IPS-20b (cell line): ENCODE data around the gene UBE2L3.
A peak's percentile ranks its signal among the peaks of the same experiment; 100 is the strongest.
"Not testable (repeated sequence)": the region's sequence is repeated elsewhere in the genome, so short reads cannot be mapped to it uniquely, and the experiment has no call there.

Experiments
- H3K27ac ChIP-seq: one replicate; pipeline ENCODE4 v1.5.1; 2013; ENCODE audit warnings: low read length
- H3K27me3 ChIP-seq: 2 replicates; pipeline ENCODE4 v1.6.1; 2013; ENCODE audit warnings: mild to moderate bottlenecking, low read length, inconsistent platforms; ENCODE audit not compliant: insufficient read depth
- H3K36me3 ChIP-seq: 2 replicates; pipeline ENCODE4 v1.6.1; 2013; ENCODE audit warnings: low read depth, mild to moderate bottlenecking, inconsistent platforms, low read length, moderate library complexity; ENCODE audit not compliant: insufficient read depth
- H3K4me1 ChIP-seq: 2 replicates; pipeline ENCODE4 v1.6.1; 2013; ENCODE audit warnings: mild to moderate bottlenecking, control low read depth, inconsistent platforms, low read length, moderate library complexity; ENCODE audit not compliant: insufficient read depth
- H3K4me3 ChIP-seq: 2 replicates; pipeline ENCODE4 v1.5.1; 2013; ENCODE audit warnings: mild to moderate bottlenecking, low read length, inconsistent platforms
- H3K9ac ChIP-seq: 2 replicates; pipeline ENCODE4 v1.6.1; 2013; ENCODE audit warnings: low read depth, mild to moderate bottlenecking, inconsistent platforms, low read length, moderate library complexity
- H3K9me3 ChIP-seq: 2 replicates; pipeline ENCODE4 v1.6.1; 2013; ENCODE audit warnings: mild to moderate bottlenecking, low read depth, low read length, inconsistent platforms; ENCODE audit not compliant: insufficient read depth

UBE2L3 gene

GRCh38 chr22:21645513-21645912 is 78.0 kb downstream of the UBE2L3 start:
- H3K4me1 ChIP-seq, H3K9ac ChIP-seq, H3K27ac ChIP-seq, H3K4me3 ChIP-seq, H3K9me3 ChIP-seq: not testable (repeated sequence)
- Histone ChIP-seq H3K27me3 (peaks cover 17% of the 10 kb centered on the region), H3K36me3 (peaks cover 13% of the 10 kb centered on the region)

- Histone ChIP-seq H3K36me3 (peaks cover 13% of the 10 kb centered on the region), H3K4me3 (no peak overlapping the region), H3K27ac (no peak overlapping the region), H3K9ac (no peak overlapping the region), H3K9me3 (no peaks in the 10 kb centered on the region), H3K27me3 (peaks cover 4% of the 10 kb centered on the region; the same call in 1 of the 2 replicates), H3K4me1 (peaks cover 6% of the 10 kb centered on the region; the same call in 1 of the 2 replicates)
Measured at GRCh38 chr22:21646608-21647590, 79.4 kb downstream of the UBE2L3 start.

GRCh38 chr22:21650280-21650679 is 82.8 kb downstream of the UBE2L3 start:
- Histone ChIP-seq H3K4me1 (peaks cover 6% of the 10 kb centered on the region; the same call in 1 of the 2 replicates), H3K27me3 (no peaks in the 10 kb centered on the region), H3K9ac (peak overlapping the region; percentile 92; the same call in 1 of the 2 replicates), H3K27ac (no peak overlapping the region), H3K9me3 (no peaks in the 10 kb centered on the region), H3K36me3 (peaks cover 32% of the 10 kb centered on the region), H3K4me3 (no peak overlapping the region)

GRCh38 chr22:21650823-21651520 is 83.5 kb downstream of the UBE2L3 start:
- Histone ChIP-seq H3K36me3 (peaks cover 28% of the 10 kb centered on the region), H3K4me1 (peaks cover 6% of the 10 kb centered on the region; the same call in 1 of the 2 replicates), H3K27me3 (no peaks in the 10 kb centered on the region), H3K4me3 (peak overlapping the region; percentile 87), H3K9me3 (no peaks in the 10 kb centered on the region), H3K9ac (peak overlapping the region; percentile 92), H3K27ac (peak overlapping the region; percentile 57)

- Histone ChIP-seq H3K9ac (peak overlapping the region; percentile 92), H3K4me3 (peak overlapping the region; percentile 87), H3K36me3 (peaks cover 24% of the 10 kb centered on the region), H3K9me3 (no peaks in the 10 kb centered on the region), H3K27ac (peak overlapping the region; percentile 57), H3K27me3 (no peaks in the 10 kb centered on the region), H3K4me1 (peaks cover 7% of the 10 kb centered on the region; the same call in 1 of the 2 replicates)
Measured at GRCh38 chr22:21651521-21652009, 84.1 kb downstream of the UBE2L3 start.

- H3K27me3 ChIP-seq: no peaks in the 10 kb centered on the region
- peaks cover 24% of the 10 kb centered on the region for H3K36me3 ChIP-seq
- peak overlapping the region; percentile 78 for H3K27ac ChIP-seq
- H3K9me3 ChIP-seq: no peaks in the 10 kb centered on the region
- peak overlapping the region; percentile 87 for H3K4me3 ChIP-seq
- peaks cover 11% of the 10 kb centered on the region; the same call in 1 of the 2 replicates for H3K4me1 ChIP-seq
- H3K9ac ChIP-seq: peak overlapping the region; percentile 92; the same call in 1 of the 2 replicates
Measured at GRCh38 chr22:21652010-21652546, 84.6 kb downstream of the UBE2L3 start.

GRCh38 chr22:21652547-21653545 is 85.3 kb downstream of the UBE2L3 start:
- peak overlapping the region; percentile 92 for H3K9ac ChIP-seq
- no peaks in the 10 kb centered on the region for H3K27me3 ChIP-seq
- H3K4me1 ChIP-seq: peaks cover 11% of the 10 kb centered on the region; the same call in 1 of the 2 replicates
- H3K36me3 ChIP-seq: peaks cover 24% of the 10 kb centered on the region
- H3K27ac ChIP-seq: peak overlapping the region; percentile 78
- H3K9me3 ChIP-seq: no peaks in the 10 kb centered on the region
- peak overlapping the region; percentile 87 for H3K4me3 ChIP-seq

- Histone ChIP-seq H3K4me3 (peak overlapping the region; percentile 52; the same call in 1 of the 2 replicates), H3K27me3 (peaks cover 16% of the 10 kb centered on the region; the same call in 1 of the 2 replicates), H3K9ac (peak overlapping the region; percentile 54; the same call in 1 of the 2 replicates), H3K27ac (no peak overlapping the region), H3K4me1 (peaks cover 8% of the 10 kb centered on the region; the same call in 1 of the 2 replicates), H3K9me3 (no peaks in the 10 kb centered on the region), H3K36me3 (peaks cover 19% of the 10 kb centered on the region)
Measured at GRCh38 chr22:21657020-21657359, 89.5 kb downstream of the UBE2L3 start.

- Histone ChIP-seq H3K27me3 (peaks cover 16% of the 10 kb centered on the region; the same call in 1 of the 2 replicates), H3K36me3 (peaks cover 19% of the 10 kb centered on the region), H3K4me3 (peak overlapping the region; percentile 52; the same call in 1 of the 2 replicates), H3K9me3 (no peaks in the 10 kb centered on the region), H3K9ac (peak overlapping the region; percentile 68), H3K27ac (no peak overlapping the region), H3K4me1 (peaks cover 8% of the 10 kb centered on the region; the same call in 1 of the 2 replicates)
Measured at GRCh38 chr22:21657360-21658032, 90.0 kb downstream of the UBE2L3 start.
